ENCODE measurements around the gene IL23A.
"Not testable (repeated sequence)": the region's sequence is repeated elsewhere in the genome, so short reads cannot be mapped to it uniquely, and the experiment has no call there.

IL23A gene

GRCh38 chr12:56333197-56333678 is 5.4 kb upstream of the IL23A start:
- peaks cover 4% of the 10 kb centered on the region for H3K36me3 ChIP-seq (ENCODE audit: insufficient read depth, low read length)
- ATAC-seq (ENCODE audit: insufficient read depth, low read depth) (peak; percentile 1; the same call in 1 of the 3 replicates), DNase-seq (no peak)
- H3K9ac ChIP-seq (ENCODE audit: low read depth, low read length), result peak overlapping the region; percentile 90
- peaks cover 26% of the 10 kb centered on the region for H3K79me2 ChIP-seq (ENCODE audit: insufficient read depth, low read length)
- H4K20me1 ChIP-seq (ENCODE audit: insufficient read depth, low read length), result no peaks in the 10 kb centered on the region
- peak overlapping the region; percentile 98 for H3K27ac ChIP-seq (ENCODE audit: low read length)
- TF ChIP-seq EZH2 (IDR thresholded peaks at IDR 0.05; ENCODE audit: borderline replicate concordance, low read depth, low read length, severe bottlenecking) (no peak), CTCF (IDR thresholded peaks at IDR 0.05; ENCODE audit: borderline replicate concordance, extremely low read depth, low read length, poor library complexity, severe bottlenecking) (no peak)
- peak overlapping the region; percentile 95 for H3K4me2 ChIP-seq (ENCODE audit: insufficient read depth, low read length)
- no peaks in the 10 kb centered on the region for H3K9me3 ChIP-seq (ENCODE audit: insufficient read depth, low read length, severe bottlenecking)
- H2AFZ ChIP-seq (ENCODE audit: low read depth, low read length), result peak overlapping the region; percentile 79
- peaks cover 25% of the 10 kb centered on the region for H3K4me1 ChIP-seq (ENCODE audit: insufficient read depth, low read length)
- H3K27me3 ChIP-seq (ENCODE audit: insufficient read depth, low read length, poor library complexity), result no peaks in the 10 kb centered on the region
- peak overlapping the region; percentile 54 to 74 for H3K4me3 ChIP-seq (ENCODE audit: low read depth in 1 of 2, low read length in 2 of 2)

GRCh38 chr12:56333679-56334489 is 4.8 kb upstream of the IL23A start, which contains the start of gene PAN2:
PAN2 (minus strand) TSS chr12:56334000; CDS start chr12:56333094, 906 bp downstream.
- DNase-seq, result peak; percentile 98
- peak within 1 kb of the TSS; percentile 98 for H3K27ac ChIP-seq (ENCODE audit: low read length)
- H3K9me3 ChIP-seq (ENCODE audit: insufficient read depth, low read length, severe bottlenecking), result no peaks in the 10 kb centered on the region
- H3K27me3 ChIP-seq (ENCODE audit: insufficient read depth, low read length, poor library complexity), result no peaks in the 10 kb centered on the region
- peaks cover 26% of the 10 kb centered on the region for H3K79me2 ChIP-seq (ENCODE audit: insufficient read depth, low read length)
- peak; percentile 74 for TF ChIP-seq CTCF (IDR thresholded peaks at IDR 0.05; ENCODE audit: borderline replicate concordance, extremely low read depth, low read length, poor library complexity, severe bottlenecking)
- TF ChIP-seq EZH2 (IDR thresholded peaks at IDR 0.05; ENCODE audit: borderline replicate concordance, low read depth, low read length, severe bottlenecking), result no peak
- H3K4me3 ChIP-seq (ENCODE audit: low read depth in 1 of 2, low read length in 2 of 2), result peak within 1 kb of the TSS; percentile 54 to 74
- peak; percentile 98 for ATAC-seq (ENCODE audit: insufficient read depth, low read depth)
- H4K20me1 ChIP-seq (ENCODE audit: insufficient read depth, low read length), result no peaks in the 10 kb centered on the region
- H3K4me1 ChIP-seq (ENCODE audit: insufficient read depth, low read length), result peaks cover 26% of the 10 kb centered on the region
- H2AFZ ChIP-seq (ENCODE audit: low read depth, low read length), result peak within 1 kb of the TSS; percentile 79
- H3K36me3 ChIP-seq (ENCODE audit: insufficient read depth, low read length), result peaks cover 3% of the 10 kb centered on the region; the same call in 1 of the 2 replicates
- peak within 1 kb of the TSS; percentile 90 for H3K9ac ChIP-seq (ENCODE audit: low read depth, low read length)
- peak within 1 kb of the TSS; percentile 95 for H3K4me2 ChIP-seq (ENCODE audit: insufficient read depth, low read length)

GRCh38 chr12:56334490-56334793 is 4.2 kb upstream of the IL23A start:
- ATAC-seq (ENCODE audit: insufficient read depth, low read depth), result no peak
- peak overlapping the region; percentile 98 for H3K27ac ChIP-seq (ENCODE audit: low read length)
- peaks cover 3% of the 10 kb centered on the region; the same call in 1 of the 2 replicates for H3K36me3 ChIP-seq (ENCODE audit: insufficient read depth, low read length)
- peak overlapping the region; percentile 70 for H3K4me2 ChIP-seq (ENCODE audit: insufficient read depth, low read length)
- H3K9me3 ChIP-seq (ENCODE audit: insufficient read depth, low read length, severe bottlenecking), result no peaks in the 10 kb centered on the region
- TF ChIP-seq EZH2 (IDR thresholded peaks at IDR 0.05; ENCODE audit: borderline replicate concordance, low read depth, low read length, severe bottlenecking) (no peak), CTCF (IDR thresholded peaks at IDR 0.05; ENCODE audit: borderline replicate concordance, extremely low read depth, low read length, poor library complexity, severe bottlenecking) (no peak)
- H4K20me1 ChIP-seq (ENCODE audit: insufficient read depth, low read length), result no peaks in the 10 kb centered on the region
- H3K9ac ChIP-seq (ENCODE audit: low read depth, low read length), result peak overlapping the region; percentile 90
- H3K27me3 ChIP-seq (ENCODE audit: insufficient read depth, low read length, poor library complexity), result no peaks in the 10 kb centered on the region
- H3K4me3 ChIP-seq (ENCODE audit: low read depth in 1 of 2, low read length in 2 of 2), result peak overlapping the region; percentile 54 to 74
- DNase-seq, result no peak
- H2AFZ ChIP-seq (ENCODE audit: low read depth, low read length), result peak overlapping the region; percentile 71
- H3K4me1 ChIP-seq (ENCODE audit: insufficient read depth, low read length), result peaks cover 26% of the 10 kb centered on the region
- peaks cover 26% of the 10 kb centered on the region for H3K79me2 ChIP-seq (ENCODE audit: insufficient read depth, low read length)

DNA sequence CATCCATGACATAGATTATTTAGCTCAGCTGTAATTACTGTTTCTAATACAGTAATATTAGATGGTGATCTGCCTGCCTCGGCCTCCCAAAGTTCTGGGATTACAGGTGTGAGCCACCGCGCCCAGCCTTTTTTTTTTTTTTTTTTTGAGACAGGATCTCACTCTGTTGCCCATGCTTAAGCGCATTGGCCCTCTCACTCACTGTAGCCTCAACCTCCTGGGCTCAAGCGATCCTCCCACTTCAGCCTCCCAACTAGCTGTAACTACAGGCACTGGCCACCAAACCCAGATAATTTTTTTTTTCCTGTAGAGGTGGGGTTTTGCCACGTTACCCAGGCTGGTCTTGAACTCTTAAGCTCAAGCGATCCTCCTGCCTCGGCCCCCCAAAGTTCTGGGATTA is 3.2 kb upstream of the IL23A start:
- H3K79me2 ChIP-seq (ENCODE audit: insufficient read depth, low read length), result peaks cover 26% of the 10 kb centered on the region

More for the DNA sequence above, 3.2 kb upstream of the IL23A start:
- H3K9me3 ChIP-seq (ENCODE audit: insufficient read depth, low read length, severe bottlenecking); H3K27me3 ChIP-seq (ENCODE audit: insufficient read depth, low read length, poor library complexity); H3K27ac ChIP-seq (ENCODE audit: low read length); DNase-seq; H4K20me1 ChIP-seq (ENCODE audit: insufficient read depth, low read length); H3K4me3 ChIP-seq (ENCODE audit: low read depth in 1 of 2, low read length in 2 of 2); H3K36me3 ChIP-seq (ENCODE audit: insufficient read depth, low read length); ATAC-seq (ENCODE audit: insufficient read depth, low read depth); H3K4me2 ChIP-seq (ENCODE audit: insufficient read depth, low read length); H2AFZ ChIP-seq (ENCODE audit: low read depth, low read length); H3K9ac ChIP-seq (ENCODE audit: low read depth, low read length): not testable (repeated sequence)
- peaks cover 26% of the 10 kb centered on the region for H3K4me1 ChIP-seq (ENCODE audit: insufficient read depth, low read length)

Data from DND-41 (cell line).